Sigmoid colon (tissue), 4 donors: ENCODE measurements around the gene UTF1.

Experiments
- CTCF ChIP-seq, 4 experiments: fragments of 450-650 bp in 3 of 4; fragments of 200-600 bp in 1 of 4; IDR thresholded peaks; one replicate each; pipeline ENCODE4 v1.5.1; 2016 to 2019; ENCODE audit warnings: antibody characterized with exemption in 4 of 4, mild to moderate bottlenecking in 3 of 4, moderate library complexity in 2 of 4
- EP300 ChIP-seq, 4 donors: sonication (generic); formaldehyde crosslinking; IDR thresholded peaks; one replicate each; pipeline ENCODE4 v1.6.1; 2017; ENCODE audit warnings: antibody characterized with exemption in 4 of 4
- POLR2A ChIP-seq, 2 donors: fragments of 450-650 bp; IDR thresholded peaks; one replicate each; pipeline ENCODE4 v1.6.1; 2016; ENCODE audit warnings: antibody characterized with exemption in 2 of 2, mild to moderate bottlenecking in 2 of 2, moderate library complexity in 2 of 2
- POLR2AphosphoS5 ChIP-seq, 4 donors: sonication (generic); formaldehyde crosslinking; IDR thresholded peaks; one replicate each; pipeline ENCODE4 v1.6.1; 2017; ENCODE audit warnings: antibody characterized with exemption in 4 of 4

GRCh38 chr10:133262696-133263095, 32.7 kb downstream of the UTF1 start:
- TF ChIP-seq CTCF (IDR thresholded peaks at IDR 0.05): no peak
- no peak for TF ChIP-seq POLR2A (IDR thresholded peaks at IDR 0.05)
- TF ChIP-seq POLR2AphosphoS5 (IDR thresholded peaks at IDR 0.05): no peak
- no peak for TF ChIP-seq EP300 (IDR thresholded peaks at IDR 0.05)
